Activated CD4-positive, alpha-beta T cell treated with anti-CD3 and anti-CD28 coated beads, Interleukin-2, amount 10 ng/mL, durations not matched to agents 7 days and 5 days (primary cell): Measurements from ENCODE around the gene SULF2. TPM values are rescaled to one million over a fixed set of nuclear protein-coding genes. Genes with fewer than 3 reads are reported as not detected.

Source experiments
- CTCF ChIA-PET: fragments of 350-600 bp; sonication (Branson Sonifier 250); formaldehyde crosslinking; loops from one replicate; lab custom pipeline; 2021; ENCODE audit warnings: antibody characterized with exemption; lab: Charles Lee
- POLR2A ChIA-PET: fragments of 350-600 bp; sonication (Branson Sonifier 250); formaldehyde crosslinking; loops from one replicate; lab custom pipeline; 2021; ENCODE audit warnings: antibody characterized with exemption; lab: Charles Lee
- DNase-seq: peaks from one replicate; pipeline ENCODE4 v3.0.0-alpha.2; 2020
- H3K27ac Mint-ChIP-seq: one replicate; pipeline ENCODE4 v1.8.0; 2021; ENCODE audit warnings: mild to moderate bottlenecking, moderate library complexity, mixed read lengths
- H3K27me3 Mint-ChIP-seq: one replicate; pipeline ENCODE4 v1.8.0; 2021; ENCODE audit warnings: mixed read lengths
- H3K36me3 Mint-ChIP-seq: one replicate; pipeline ENCODE4 v1.8.0; 2021; ENCODE audit warnings: low read depth, mixed read lengths
- H3K4me1 Mint-ChIP-seq: one replicate; pipeline ENCODE4 v1.8.0; 2021; ENCODE audit warnings: mixed read lengths
- H3K4me3 Mint-ChIP-seq: one replicate; pipeline ENCODE4 v1.8.0; 2021; ENCODE audit warnings: mild to moderate bottlenecking, moderate library complexity, mixed read lengths
- H3K9me3 Mint-ChIP-seq: one replicate; pipeline ENCODE4 v1.8.0; 2021; ENCODE audit warnings: mixed read lengths
- total RNA-seq, 2 experiments: library from RNA; stranded (reverse); gene quantifications; one replicate each; pipeline ENCODE4 v1.2.3, GENCODE V29; 2021

Gene SULF2
- total RNA-seq, 2 experiments from 2014 or later = 0.37 to 0.69 TPM

DNA sequence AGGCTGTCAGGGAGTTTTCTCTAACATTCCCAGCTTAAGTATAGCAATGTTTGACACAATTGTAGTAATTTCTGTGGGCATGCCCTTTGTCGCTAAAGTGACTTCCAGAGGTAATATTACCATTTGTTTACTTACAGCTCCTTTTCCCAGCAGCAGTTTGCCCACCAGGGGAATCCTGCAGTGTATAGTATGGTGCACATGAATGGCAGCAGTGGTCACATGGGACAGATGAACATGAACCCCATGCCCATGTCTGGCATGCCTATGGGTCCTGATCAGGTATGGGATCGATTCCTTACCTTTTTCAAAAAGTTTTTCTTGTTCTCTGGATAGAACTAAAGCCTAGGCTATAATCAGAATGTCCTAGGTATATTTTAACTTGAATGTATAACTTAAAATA is 132.5 kb downstream of the SULF2 start:
- CTCF ChIA-PET = interaction anchor here (0.9 to 1.9 kb wide), 2 partner anchors 11 to 12 kb away, joined by 3 to 7 read pairs; no protein-coding TSS in a partner anchor
- POLR2A ChIA-PET = no interaction called here
- H3K9me3 Mint-ChIP-seq = no peaks in the 10 kb centered on the region
- no peak overlapping the region for H3K4me3 Mint-ChIP-seq
- H3K27ac Mint-ChIP-seq = no peak overlapping the region
- no peaks in the 10 kb centered on the region for H3K27me3 Mint-ChIP-seq
- no peak for DNase-seq
- H3K36me3 Mint-ChIP-seq = peaks cover 48% of the 10 kb centered on the region
- no peaks in the 10 kb centered on the region for H3K4me1 Mint-ChIP-seq

DNA sequence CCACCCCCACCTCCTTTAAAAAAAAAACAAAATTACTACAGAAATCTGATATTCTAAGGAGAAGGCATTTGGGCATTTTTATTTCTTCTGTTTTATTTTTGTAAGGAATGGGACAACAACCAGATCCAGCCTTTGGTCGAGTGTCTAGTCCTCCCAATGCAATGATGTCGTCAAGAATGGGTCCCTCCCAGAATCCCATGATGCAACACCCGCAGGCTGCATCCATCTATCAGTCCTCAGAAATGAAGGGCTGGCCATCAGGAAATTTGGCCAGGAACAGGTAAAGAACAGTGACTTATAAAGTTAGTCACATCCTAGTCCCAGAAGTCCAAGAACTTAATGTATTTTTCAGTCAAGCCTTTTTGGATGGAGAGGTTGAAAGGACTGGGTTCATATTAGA is 133.0 kb downstream of the SULF2 start:
- no peaks in the 10 kb centered on the region for H3K27me3 Mint-ChIP-seq
- no peak overlapping the region for H3K4me3 Mint-ChIP-seq
- DNase-seq = no peak
- no peaks in the 10 kb centered on the region for H3K9me3 Mint-ChIP-seq
- no peaks in the 10 kb centered on the region for H3K4me1 Mint-ChIP-seq
- peaks cover 52% of the 10 kb centered on the region for H3K36me3 Mint-ChIP-seq
- ChIA-PET POLR2A (no interaction called here), CTCF (interaction anchor here (0.9 to 1.9 kb wide), 2 partner anchors 11 to 12 kb away, joined by 3 to 7 read pairs; no protein-coding TSS in a partner anchor)
- H3K27ac Mint-ChIP-seq = no peak overlapping the region

DNA sequence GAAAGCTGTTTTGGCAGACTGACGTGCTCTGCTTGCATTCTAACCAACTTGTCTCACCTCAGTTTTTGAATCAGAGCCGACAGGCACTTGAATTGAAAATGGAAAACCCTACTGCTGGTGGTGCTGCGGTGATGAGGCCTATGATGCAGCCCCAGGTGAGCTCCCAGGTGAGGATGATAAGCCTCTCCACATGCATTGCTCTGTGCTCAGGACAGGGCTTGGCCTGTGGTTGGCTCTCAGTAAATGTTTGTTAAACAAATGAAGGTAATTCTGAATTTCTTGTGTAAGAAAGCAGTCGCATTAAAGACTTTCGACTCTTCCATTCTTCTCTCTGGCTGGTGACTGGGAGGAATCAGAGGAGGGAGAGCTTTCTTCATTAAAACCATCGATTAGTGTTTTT is 136.3 kb downstream of the SULF2 start:
- ChIA-PET CTCF (interaction anchor here (1.3 kb wide), 1 partner anchor 401 kb away, joined by 3 read pairs; no protein-coding TSS in a partner anchor), POLR2A (no interaction called here)
- Mint-ChIP-seq H3K9me3 (no peaks in the 10 kb centered on the region), H3K27ac (no peak overlapping the region), H3K4me3 (no peak overlapping the region), H3K36me3 (peaks cover 60% of the 10 kb centered on the region), H3K27me3 (no peaks in the 10 kb centered on the region), H3K4me1 (no peaks in the 10 kb centered on the region)
- DNase-seq = no peak

DNA sequence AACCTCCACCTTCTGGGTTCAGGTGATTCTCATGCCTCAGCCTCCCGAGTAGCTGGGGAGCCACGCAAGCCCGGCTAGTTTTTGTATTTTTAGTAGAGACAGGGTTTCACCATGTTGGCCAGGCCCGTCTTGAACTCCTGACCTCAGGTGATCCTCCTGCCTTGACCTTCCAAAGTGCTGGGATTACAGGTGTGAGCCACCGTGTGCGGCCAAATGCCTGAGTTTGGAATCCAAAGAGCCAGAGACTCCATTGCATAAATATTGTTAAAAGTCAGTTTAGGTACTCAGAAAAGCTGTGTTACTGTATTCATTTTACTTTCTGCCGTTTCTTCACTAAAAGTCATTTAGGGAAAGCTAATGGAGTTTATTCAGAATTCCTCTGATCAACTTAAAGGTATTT is 137.3 kb downstream of the SULF2 start:
- Mint-ChIP-seq H3K36me3 (peaks cover 63% of the 10 kb centered on the region), H3K27ac (no peak overlapping the region)
- CTCF ChIA-PET = no interaction called here

GRCh38 chr20:47645632-47646031 is 139.6 kb downstream of the SULF2 start:
- H3K4me3 Mint-ChIP-seq = no peak overlapping the region
- CTCF ChIA-PET = interaction anchor here (0.6 kb wide), 1 partner anchor 8 kb away, joined by 3 read pairs; no protein-coding TSS in a partner anchor

More for the DNA sequence above, 137.3 kb downstream of the SULF2 start:
- Mint-ChIP-seq H3K9me3 (no peaks in the 10 kb centered on the region), H3K4me1 (no peaks in the 10 kb centered on the region), H3K27me3 (no peaks in the 10 kb centered on the region), H3K4me3 (no peak overlapping the region)
- DNase-seq = no peak
- POLR2A ChIA-PET = no interaction called here

GRCh38 chr20:47642624-47643023 is 142.7 kb downstream of the SULF2 start:
- Mint-ChIP-seq H3K4me3 (no peak overlapping the region), H3K27ac (no peak overlapping the region), H3K36me3 (peaks cover 67% of the 10 kb centered on the region), H3K9me3 (no peaks in the 10 kb centered on the region), H3K27me3 (no peaks in the 10 kb centered on the region), H3K4me1 (no peaks in the 10 kb centered on the region)
- DNase-seq = no peak
- ChIA-PET POLR2A (no interaction called here), CTCF (no interaction called here)

More at GRCh38 chr20:47645632-47646031, 139.6 kb downstream of the SULF2 start:
- POLR2A ChIA-PET = no interaction called here
- no peak overlapping the region for H3K27ac Mint-ChIP-seq
- H3K9me3 Mint-ChIP-seq = no peaks in the 10 kb centered on the region
- DNase-seq = no peak
- no peaks in the 10 kb centered on the region for H3K4me1 Mint-ChIP-seq
- H3K27me3 Mint-ChIP-seq = no peaks in the 10 kb centered on the region
- H3K36me3 Mint-ChIP-seq = peaks cover 60% of the 10 kb centered on the region

- ChIA-PET POLR2A (no interaction called here), CTCF (no interaction called here)
- no peaks in the 10 kb centered on the region for H3K27me3 Mint-ChIP-seq
- H3K4me1 Mint-ChIP-seq = no peaks in the 10 kb centered on the region
- no peak overlapping the region for H3K4me3 Mint-ChIP-seq
- no peak for DNase-seq
- H3K27ac Mint-ChIP-seq = no peak overlapping the region
- no peaks in the 10 kb centered on the region for H3K9me3 Mint-ChIP-seq
- H3K36me3 Mint-ChIP-seq = peaks cover 69% of the 10 kb centered on the region
These were observed 143.2 kb downstream of the SULF2 start for GRCh38 chr20:47642118-47642517.

DNA sequence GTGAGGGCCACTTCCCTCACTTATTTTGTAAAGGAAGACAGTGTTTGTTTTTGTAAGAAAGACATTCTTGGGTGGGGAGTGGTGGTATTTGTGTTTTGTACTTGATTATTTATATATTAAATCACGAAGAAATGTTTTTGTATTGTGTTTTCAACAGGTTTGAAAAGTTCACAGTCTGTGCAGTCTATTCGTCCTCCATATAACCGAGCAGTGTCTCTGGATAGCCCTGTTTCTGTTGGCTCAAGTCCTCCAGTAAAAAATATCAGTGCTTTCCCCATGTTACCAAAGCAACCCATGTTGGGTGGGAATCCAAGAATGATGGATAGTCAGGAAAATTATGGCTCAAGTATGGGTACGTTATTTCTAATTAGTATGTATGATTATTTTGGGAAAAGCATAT is 146.4 kb downstream of the SULF2 start:
- no peaks in the 10 kb centered on the region for H3K27me3 Mint-ChIP-seq
- ChIA-PET POLR2A (no interaction called here), CTCF (no interaction called here)
- no peaks in the 10 kb centered on the region for H3K4me1 Mint-ChIP-seq
- no peak overlapping the region for H3K27ac Mint-ChIP-seq
- no peaks in the 10 kb centered on the region for H3K9me3 Mint-ChIP-seq
- DNase-seq = no peak
- H3K36me3 Mint-ChIP-seq = peaks cover 64% of the 10 kb centered on the region
- no peak overlapping the region for H3K4me3 Mint-ChIP-seq

- no peaks in the 10 kb centered on the region for H3K9me3 Mint-ChIP-seq
- H3K4me1 Mint-ChIP-seq = no peaks in the 10 kb centered on the region
- H3K27ac Mint-ChIP-seq = no peak overlapping the region
- POLR2A ChIA-PET = no interaction called here
- CTCF ChIA-PET = interaction anchor here (0.6 to 1.2 kb wide), 3 partner anchors 9 to 360 kb away, joined by 3 to 4 read pairs (median 3); no protein-coding TSS in a partner anchor
- H3K27me3 Mint-ChIP-seq = no peaks in the 10 kb centered on the region
- no peak overlapping the region for H3K4me3 Mint-ChIP-seq
- DNase-seq = no peak
- H3K36me3 Mint-ChIP-seq = peaks cover 61% of the 10 kb centered on the region
These were observed 150.0 kb downstream of the SULF2 start for GRCh38 chr20:47635256-47635655.

- CTCF ChIA-PET = interaction anchor here (1.1 kb wide), 1 partner anchor 8 kb away, joined by 3 read pairs; no protein-coding TSS in a partner anchor
- H3K9me3 Mint-ChIP-seq = no peaks in the 10 kb centered on the region
- H3K4me3 Mint-ChIP-seq = no peak overlapping the region
These were observed 154.2 kb downstream of the SULF2 start for GRCh38 chr20:47631078-47631477.

DNA sequence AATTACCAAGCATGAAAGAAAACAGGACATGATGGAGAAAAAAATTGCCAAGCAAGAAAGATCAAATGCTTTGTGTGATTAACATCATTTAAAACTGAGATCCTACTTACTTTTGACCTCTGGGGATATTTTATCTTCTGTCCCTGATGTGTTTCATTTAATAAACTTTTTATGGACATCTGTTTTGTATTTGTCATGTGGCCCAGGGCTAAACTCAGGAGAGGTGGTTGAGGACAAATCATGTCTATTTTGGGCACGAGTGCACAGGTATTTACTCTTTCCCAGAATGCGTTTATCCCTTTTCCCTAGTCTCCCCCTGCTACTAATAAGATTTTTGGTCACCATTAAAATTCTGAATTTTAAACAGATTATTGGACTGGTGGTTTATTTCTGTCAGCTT is 155.4 kb downstream of the SULF2 start:
- H3K27ac Mint-ChIP-seq = no peak overlapping the region
- POLR2A ChIA-PET = no interaction called here
- H3K36me3 Mint-ChIP-seq = peaks cover 58% of the 10 kb centered on the region

More at GRCh38 chr20:47631078-47631477, 154.2 kb downstream of the SULF2 start:
- no peak for DNase-seq
- peaks cover 53% of the 10 kb centered on the region for H3K36me3 Mint-ChIP-seq
- POLR2A ChIA-PET = no interaction called here
- H3K4me1 Mint-ChIP-seq = no peaks in the 10 kb centered on the region
- H3K27ac Mint-ChIP-seq = no peak overlapping the region
- H3K27me3 Mint-ChIP-seq = no peaks in the 10 kb centered on the region

GRCh38 chr20:47627540-47627939 is 157.7 kb downstream of the SULF2 start:
- peaks cover 17% of the 10 kb centered on the region for H3K4me1 Mint-ChIP-seq
- no peaks in the 10 kb centered on the region for H3K9me3 Mint-ChIP-seq
- ChIA-PET POLR2A (no interaction called here), CTCF (no interaction called here)
- no peak overlapping the region for H3K27ac Mint-ChIP-seq
- no peak for DNase-seq
- H3K4me3 Mint-ChIP-seq = no peak overlapping the region
- no peaks in the 10 kb centered on the region for H3K27me3 Mint-ChIP-seq
- peaks cover 60% of the 10 kb centered on the region for H3K36me3 Mint-ChIP-seq

More for the DNA sequence above, 155.4 kb downstream of the SULF2 start:
- H3K4me1 Mint-ChIP-seq = peaks cover 4% of the 10 kb centered on the region
- no peaks in the 10 kb centered on the region for H3K27me3 Mint-ChIP-seq
- no peaks in the 10 kb centered on the region for H3K9me3 Mint-ChIP-seq
- no peak for DNase-seq
- H3K4me3 Mint-ChIP-seq = no peak overlapping the region
- CTCF ChIA-PET = no interaction called here

DNA sequence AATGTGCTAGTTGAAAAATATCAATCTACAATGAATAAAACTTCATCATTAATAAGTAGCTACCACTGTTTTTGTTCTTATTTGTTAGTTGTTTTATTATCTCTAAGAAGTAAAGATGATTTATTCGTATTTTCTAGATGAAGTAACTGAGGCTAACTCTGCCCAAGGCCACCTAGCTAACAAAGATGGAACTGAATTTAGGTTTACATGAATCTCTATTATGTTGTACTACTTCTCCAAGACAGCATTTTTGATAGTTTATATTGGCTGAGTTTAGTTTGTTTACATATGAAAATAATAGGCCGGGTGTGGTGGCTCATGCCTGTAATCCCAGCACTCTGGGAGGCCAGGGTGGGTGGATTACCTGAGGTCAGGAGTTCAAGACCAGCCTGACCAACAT is 162.1 kb downstream of the SULF2 start:
- peaks cover 27% of the 10 kb centered on the region for H3K4me1 Mint-ChIP-seq
- H3K4me3 Mint-ChIP-seq = no peak overlapping the region
- DNase-seq = no peak
- peaks cover 37% of the 10 kb centered on the region for H3K36me3 Mint-ChIP-seq
- POLR2A ChIA-PET = interaction anchor here (0.6 kb wide), 1 partner anchor 239 kb away, joined by 4 read pairs; no protein-coding TSS in a partner anchor
- CTCF ChIA-PET = interaction anchor here (0.6 to 1.9 kb wide), 5 partner anchors 9 to 427 kb away, joined by 3 to 8 read pairs (median 5); no protein-coding TSS in a partner anchor
- H3K27ac Mint-ChIP-seq = no peak overlapping the region
- no peaks in the 10 kb centered on the region for H3K27me3 Mint-ChIP-seq
- H3K9me3 Mint-ChIP-seq = no peaks in the 10 kb centered on the region
